VCaP (cell line): ENCODE results near the gene LCAT.

ENCODE experiments used
- H3K27ac ChIP-seq: fragments of 450-650 bp; 2 replicates; pipeline ENCODE4 v1.5.1; 2017
- TF ChIP-seq, protein P1 (sequence below): fragments of 450-650 bp; conservative IDR thresholded peaks from 2 replicates; pipeline ENCODE4 v1.5.1; 2017; ENCODE audit warnings: mild to moderate bottlenecking, moderate library complexity

The LCAT gene

DNA sequence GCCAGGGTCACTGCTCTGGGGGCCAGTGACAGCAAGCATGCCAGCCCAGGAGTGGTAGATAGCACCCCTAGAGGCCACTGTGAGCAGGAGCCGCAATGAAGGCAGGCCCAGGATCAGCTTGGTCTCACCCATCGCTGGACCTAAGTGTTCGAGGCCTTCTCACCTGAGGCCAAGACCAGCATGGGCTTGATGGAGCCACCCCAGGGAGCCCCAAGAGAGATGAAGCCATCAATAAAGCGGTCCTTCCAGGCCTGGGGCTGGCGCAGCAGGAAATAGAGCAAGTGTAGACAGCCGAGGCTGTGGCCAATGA lies 1.8 kb downstream of the LCAT start:
- no peak overlapping the region for H3K27ac ChIP-seq
- TF ChIP-seq, protein P1, sequence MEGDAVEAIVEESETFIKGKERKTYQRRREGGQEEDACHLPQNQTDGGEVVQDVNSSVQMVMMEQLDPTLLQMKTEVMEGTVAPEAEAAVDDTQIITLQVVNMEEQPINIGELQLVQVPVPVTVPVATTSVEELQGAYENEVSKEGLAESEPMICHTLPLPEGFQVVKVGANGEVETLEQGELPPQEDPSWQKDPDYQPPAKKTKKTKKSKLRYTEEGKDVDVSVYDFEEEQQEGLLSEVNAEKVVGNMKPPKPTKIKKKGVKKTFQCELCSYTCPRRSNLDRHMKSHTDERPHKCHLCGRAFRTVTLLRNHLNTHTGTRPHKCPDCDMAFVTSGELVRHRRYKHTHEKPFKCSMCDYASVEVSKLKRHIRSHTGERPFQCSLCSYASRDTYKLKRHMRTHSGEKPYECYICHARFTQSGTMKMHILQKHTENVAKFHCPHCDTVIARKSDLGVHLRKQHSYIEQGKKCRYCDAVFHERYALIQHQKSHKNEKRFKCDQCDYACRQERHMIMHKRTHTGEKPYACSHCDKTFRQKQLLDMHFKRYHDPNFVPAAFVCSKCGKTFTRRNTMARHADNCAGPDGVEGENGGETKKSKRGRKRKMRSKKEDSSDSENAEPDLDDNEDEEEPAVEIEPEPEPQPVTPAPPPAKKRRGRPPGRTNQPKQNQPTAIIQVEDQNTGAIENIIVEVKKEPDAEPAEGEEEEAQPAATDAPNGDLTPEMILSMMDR = peak; percentile 58

DNA sequence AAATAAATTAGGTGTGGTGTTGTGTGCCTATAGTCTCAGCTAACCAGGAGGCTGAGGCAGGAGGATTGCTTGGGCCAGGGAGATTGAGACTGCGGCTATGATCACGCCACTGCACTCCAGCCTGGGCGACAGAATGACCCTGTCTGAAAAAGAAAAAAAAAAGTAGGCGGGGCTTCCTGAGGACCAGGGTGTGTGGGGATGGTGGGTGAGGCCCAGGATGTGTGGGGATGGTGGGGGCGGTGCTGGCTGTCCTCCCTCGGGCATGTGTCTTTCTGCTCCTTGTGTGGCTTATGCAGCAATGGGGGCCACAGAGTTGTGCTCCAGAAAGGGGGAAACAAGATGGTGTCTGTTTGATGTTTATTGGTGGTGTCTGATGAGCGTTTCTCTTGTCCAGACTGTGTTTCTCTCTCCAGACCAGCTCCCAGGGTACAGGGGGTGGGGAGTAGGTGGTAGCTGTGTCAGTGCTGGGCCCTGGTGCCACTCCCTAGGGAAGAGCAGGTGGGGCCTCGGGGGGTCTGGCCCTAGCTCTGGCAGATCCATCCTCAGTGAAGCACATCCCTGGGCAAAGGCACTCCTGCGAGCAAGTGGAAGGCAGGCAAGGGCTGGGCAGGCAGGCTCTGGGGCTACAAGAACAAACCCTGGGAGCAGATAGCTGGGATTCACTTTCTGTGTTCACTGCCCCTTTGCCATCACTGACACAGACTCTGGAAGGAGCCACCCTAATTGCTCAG lies 2.3 kb downstream of the LCAT start:
- H3K27ac ChIP-seq = no peak overlapping the region
- TF ChIP-seq, protein P1 = no peak

DNA sequence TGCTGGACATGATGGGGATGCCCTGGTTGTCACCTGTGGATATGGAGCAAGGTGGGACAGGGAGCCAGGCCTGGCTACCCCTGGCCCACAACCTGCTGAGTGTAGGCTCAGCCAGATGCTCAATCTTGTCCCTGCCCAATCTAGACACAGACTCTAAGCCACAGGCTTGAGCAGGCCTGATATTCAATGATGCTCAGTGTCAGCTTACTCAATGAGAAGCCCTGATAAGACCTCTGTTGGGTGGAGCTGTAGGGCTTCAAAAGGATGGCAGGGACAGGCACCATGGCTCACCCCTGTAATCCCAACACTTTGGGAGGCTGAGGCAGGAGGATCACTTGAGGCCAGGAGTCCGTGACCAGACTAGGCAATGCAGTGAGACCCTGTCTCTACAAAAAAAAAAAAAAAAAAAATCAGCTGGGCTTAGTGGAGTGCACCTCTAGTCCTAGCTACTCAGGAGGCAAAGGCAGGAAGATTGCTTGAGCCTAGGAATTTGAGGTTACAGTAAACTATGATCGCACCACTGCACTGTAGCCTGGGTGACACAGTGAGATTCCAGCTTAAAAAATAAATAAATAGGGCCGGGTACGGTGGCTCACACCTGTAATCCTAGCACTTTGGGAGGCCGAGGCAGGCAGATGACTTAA lies 3.4 kb downstream of the LCAT start:
- H3K27ac ChIP-seq = no peak overlapping the region
- TF ChIP-seq, protein P1 = no peak

DNA sequence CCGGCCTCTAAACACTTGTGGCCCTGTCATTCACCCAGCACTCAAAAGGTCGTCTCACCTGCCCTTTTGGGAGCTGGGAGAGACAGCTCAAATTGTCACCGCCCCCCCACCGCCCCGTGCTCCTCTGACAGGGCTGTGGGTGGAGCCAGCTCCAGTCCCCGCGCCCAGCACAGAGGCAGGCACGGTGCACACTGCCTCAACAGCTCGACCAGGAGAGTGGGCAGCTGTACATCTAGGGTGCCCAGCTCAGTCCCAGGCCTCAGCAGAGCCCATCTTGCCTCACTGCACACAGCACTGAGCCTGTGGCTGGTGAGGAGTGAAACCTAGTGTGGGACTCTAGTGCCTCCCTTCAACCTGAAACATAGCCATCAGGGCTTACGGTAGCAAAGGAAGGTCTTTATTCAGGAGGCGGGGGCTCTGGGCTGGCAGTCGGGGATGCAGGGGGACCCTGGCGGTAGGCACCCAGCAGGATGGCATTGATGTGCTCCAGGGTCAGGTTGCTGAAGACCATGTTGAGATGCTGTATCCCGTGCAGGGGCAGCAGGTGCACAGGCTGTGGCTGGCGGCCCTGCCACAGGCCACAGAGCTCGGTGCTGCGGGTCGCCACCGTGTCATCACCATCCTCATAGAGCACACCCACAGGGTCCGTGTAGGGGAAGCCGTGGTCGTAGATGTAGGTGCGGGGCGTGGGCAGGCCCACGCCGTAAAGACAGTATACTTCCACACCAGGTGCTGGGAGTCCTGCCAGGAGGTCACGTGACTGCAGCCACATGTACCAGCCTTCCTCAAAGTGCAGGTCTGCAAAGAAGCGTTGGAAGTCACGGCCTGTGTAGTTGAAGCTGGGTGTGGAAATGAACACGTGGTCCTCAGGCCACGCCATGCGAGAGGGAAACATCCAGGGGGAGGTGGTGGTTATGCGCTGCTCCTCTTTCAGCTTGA lies 4.1 kb downstream of the LCAT start:
- no peak overlapping the region for H3K27ac ChIP-seq
- TF ChIP-seq, protein P1 = no peak

DNA sequence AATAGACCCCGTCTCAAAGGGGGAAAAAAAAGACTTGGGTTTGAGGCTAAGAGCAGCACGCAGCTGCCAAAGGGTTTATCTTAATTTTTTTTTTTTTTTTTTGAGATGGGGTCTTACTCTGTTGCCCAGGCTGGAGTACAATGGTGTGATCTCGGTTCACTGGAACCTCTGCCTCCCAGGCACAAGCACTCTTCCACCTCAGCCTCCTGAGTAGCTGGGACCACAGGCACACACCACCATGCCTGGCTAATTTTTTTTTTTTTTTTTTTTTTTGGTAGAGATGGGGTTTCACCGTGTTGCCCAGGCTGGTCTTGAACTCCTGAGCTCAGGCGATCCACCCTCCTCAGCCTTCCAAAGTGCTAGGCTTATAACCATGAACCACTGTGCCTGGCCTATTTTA lies 6.2 kb downstream of the LCAT start:
- H3K27ac ChIP-seq = peak overlapping the region; percentile 85; the same call in 1 of the 2 replicates

DNA sequence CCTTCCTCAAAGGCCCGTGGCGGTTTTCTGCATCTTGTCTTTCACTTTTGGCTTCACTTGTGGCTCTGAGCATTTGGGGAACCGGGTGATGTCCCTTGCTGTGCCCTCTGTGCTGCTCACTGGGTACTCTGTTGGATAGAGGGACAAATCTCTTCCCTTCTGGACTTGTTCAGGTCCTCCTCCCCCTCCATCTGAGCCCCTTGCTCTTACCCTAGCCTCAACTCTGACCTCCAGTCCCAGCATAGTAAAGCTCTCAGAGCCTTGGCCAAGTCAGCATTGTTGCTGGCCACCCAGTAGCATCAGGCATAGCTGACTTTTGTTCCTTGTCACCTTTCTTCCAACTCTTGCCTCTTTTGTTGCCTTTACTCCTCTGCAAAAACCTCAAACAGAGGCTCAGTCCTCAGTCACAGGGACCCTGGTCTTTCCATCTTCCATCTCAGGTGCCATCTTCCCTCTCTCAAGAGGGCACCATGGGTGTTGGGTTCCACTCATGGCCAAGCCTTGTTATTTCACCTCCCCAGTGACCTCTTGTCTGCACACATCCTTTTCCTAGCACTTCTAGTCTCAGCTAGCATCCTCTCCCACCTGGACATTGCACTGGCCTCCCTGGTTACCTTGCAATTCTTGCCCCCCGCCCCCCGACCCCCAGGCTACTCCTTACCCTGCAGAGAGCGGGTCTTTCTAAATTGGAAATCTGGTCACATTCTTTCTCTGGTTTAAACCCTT lies 6.9 kb downstream of the LCAT start:
- H3K27ac ChIP-seq = peak overlapping the region; percentile 85
- TF ChIP-seq, protein P1 = no peak

DNA sequence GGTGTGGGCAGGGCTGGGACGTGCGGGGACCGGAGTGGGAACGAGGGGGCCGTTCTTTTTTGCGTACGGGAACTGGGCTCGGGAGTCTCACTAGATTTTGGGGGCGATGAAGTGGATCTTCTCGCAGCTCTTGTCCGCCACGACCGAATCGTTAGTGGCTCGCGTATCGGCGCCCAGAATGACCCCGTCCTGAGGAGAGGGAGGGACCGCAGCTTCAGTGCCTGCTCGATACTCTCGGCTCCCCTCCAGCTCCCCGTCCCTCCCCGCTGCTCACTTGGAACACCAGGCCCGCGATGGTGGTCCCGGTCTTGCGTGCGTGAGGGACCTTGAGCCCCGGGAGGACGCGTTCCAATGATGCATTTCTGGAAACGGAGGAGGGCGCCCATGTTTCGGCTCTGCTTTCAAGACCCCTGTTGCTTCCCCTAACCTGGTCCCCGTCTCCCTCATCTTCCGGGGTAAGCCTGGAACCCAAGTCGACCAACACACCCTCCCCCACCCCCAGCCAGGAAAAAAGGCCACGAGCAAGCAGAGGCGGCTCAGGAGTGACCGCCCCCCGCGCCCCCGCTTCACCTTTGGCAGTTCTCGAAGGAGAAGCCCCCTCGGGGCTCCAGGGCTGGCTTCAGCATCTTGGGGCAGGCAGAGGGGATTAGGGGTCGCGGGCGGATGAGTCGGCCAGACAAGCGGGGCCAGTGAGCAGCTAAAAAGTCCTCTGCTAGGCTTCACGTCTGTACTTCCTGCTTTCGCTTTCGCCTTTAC lies 7.6 kb downstream of the LCAT start, which contains the start of gene PSMB10:
PSMB10 (minus strand) TSS at position 727 of the 756 bp plus-strand sequence; CDS start at position 626, 101 bp downstream.
- TF ChIP-seq, protein P1 = no peak
- peak within 1 kb of the TSS; percentile 85 for H3K27ac ChIP-seq
